GM13976 (cell line): ENCODE measurements around the gene ATAD3B.
"Not testable (repeated sequence)": the region's sequence is repeated elsewhere in the genome, so short reads cannot be mapped to it uniquely, and the experiment has no call there.

Experiments used
- DNase-seq: peaks from one replicate; pipeline ENCODE4 v3.0.0; 2012; ENCODE audit warnings: low spot score
- in situ Hi-C: fragments of 300-500 bp; cut with MboI; formaldehyde crosslinking; loops from one replicate; pipeline ENCODE4 v1.12.0; 2022; ENCODE audit warnings: low sequenced_read_pairs, mixed read lengths, inconsistent platforms; ENCODE audit not compliant: unreplicated experiment
- TF ChIP-seq, protein P1 (sequence below): IDR thresholded peaks from 2 replicates; pipeline ENCODE4 v1.5.1; 2012; ENCODE audit warnings: borderline replicate concordance, mild to moderate bottlenecking; ENCODE audit not compliant: insufficient read depth; ENCODE audit errors: extremely low read depth, missing control alignments, control extremely low read depth

Gene ATAD3B

GRCh38 chr1:1455366-1455884, 16.1 kb upstream of the ATAD3B start:
- TF ChIP-seq, protein P1, sequence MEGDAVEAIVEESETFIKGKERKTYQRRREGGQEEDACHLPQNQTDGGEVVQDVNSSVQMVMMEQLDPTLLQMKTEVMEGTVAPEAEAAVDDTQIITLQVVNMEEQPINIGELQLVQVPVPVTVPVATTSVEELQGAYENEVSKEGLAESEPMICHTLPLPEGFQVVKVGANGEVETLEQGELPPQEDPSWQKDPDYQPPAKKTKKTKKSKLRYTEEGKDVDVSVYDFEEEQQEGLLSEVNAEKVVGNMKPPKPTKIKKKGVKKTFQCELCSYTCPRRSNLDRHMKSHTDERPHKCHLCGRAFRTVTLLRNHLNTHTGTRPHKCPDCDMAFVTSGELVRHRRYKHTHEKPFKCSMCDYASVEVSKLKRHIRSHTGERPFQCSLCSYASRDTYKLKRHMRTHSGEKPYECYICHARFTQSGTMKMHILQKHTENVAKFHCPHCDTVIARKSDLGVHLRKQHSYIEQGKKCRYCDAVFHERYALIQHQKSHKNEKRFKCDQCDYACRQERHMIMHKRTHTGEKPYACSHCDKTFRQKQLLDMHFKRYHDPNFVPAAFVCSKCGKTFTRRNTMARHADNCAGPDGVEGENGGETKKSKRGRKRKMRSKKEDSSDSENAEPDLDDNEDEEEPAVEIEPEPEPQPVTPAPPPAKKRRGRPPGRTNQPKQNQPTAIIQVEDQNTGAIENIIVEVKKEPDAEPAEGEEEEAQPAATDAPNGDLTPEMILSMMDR: no peak
- in situ Hi-C loops: no loop called here
- no peak for DNase-seq

DNA sequence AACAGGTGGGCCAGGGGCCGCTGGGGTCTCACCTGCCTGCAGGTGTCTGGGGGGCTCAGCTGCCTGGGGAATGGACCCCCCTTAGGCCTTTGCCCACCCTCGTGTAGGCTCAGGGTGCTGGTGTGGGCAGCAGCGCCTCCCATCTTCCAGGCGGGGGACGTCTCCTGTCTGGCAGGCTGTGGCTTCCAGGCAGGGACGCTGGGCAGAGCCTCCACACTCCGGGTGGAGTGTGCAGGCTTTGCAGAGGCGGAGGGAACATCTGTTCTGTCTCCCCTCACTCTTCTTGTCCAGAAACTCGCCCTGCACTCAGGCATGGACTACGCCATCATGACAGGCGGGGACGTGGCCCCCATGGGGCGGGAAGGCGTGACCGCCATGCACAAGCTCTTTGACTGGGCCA, 15.6 kb upstream of the ATAD3B start:
- in situ Hi-C loops, DNase-seq: not testable (repeated sequence)

GRCh38 chr1:1456683-1457255, 14.8 kb upstream of the ATAD3B start:
- DNase-seq: not testable (repeated sequence)

GRCh38 chr1:1459156-1459555, 12.4 kb upstream of the ATAD3B start:
- DNase-seq, in situ Hi-C loops: not testable (repeated sequence)

More at GRCh38 chr1:1456683-1457255, 14.8 kb upstream of the ATAD3B start:
- in situ Hi-C loops: not testable (repeated sequence)

GRCh38 chr1:1459711-1460110, 11.9 kb upstream of the ATAD3B start:
- DNase-seq, in situ Hi-C loops: not testable (repeated sequence)

DNA sequence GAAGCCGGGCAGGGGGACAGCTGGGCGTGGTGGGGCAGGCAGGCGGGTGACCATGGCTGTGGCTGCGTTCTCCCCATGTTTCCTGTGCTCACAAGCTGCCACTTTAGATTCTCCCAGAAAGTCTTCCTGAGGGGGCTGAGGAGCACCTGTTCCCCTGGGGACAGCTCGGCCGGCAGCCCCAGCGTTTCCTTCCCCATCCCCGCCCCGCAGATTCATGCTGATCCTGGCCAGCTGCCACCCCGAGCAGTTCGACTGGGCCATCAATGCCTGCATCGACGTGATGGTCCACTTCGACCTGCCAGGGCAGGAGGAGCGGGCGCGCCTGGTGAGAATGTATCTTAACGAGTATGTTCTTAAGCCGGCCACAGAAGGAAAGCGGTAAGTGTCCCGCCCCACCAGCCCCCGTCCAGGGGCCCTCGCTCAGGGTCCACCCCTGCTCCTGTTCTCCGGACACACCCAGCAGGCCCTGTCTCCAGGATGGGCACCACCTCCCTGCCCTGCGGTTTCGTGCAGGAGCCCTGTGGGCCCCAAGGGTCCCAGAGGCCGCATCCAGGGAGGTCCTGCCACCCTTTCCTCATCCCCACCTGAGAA, 10.9 kb upstream of the ATAD3B start:
- TF ChIP-seq, protein P1: no peak
- in situ Hi-C loops: no loop called here
- DNase-seq: peak; percentile 32

GRCh38 chr1:1461721-1462317, 9.7 kb upstream of the ATAD3B start:
- in situ Hi-C loops: no loop called here
- TF ChIP-seq, protein P1: no peak
- no peak for DNase-seq

GRCh38 chr1:1462318-1462966, 9.1 kb upstream of the ATAD3B start:
- DNase-seq: peak; percentile 55
- in situ Hi-C loops: no loop called here
- TF ChIP-seq, protein P1: no peak
